Neural cell (in vitro differentiated cells): ENCODE results near the gene SENP5. TPM values are rescaled to one million over a fixed set of nuclear protein-coding genes. Genes with fewer than 3 reads are reported as not detected.

ENCODE experiments used
- H2AFZ ChIP-seq: fragments of 200-600, 300-800 bp; sonication (generic), shearing (Covaris generic); 2 replicates; pipeline ENCODE4 v1.6.0; 2014; ENCODE audit warnings: low read depth, mild to moderate bottlenecking, antibody characterized with exemption, low read length, moderate library complexity
- H3F3A ChIP-seq: fragments of 200-600 bp; shearing (Covaris generic); 2 replicates; pipeline ENCODE4 v1.6.1; 2016; ENCODE audit warnings: mild to moderate bottlenecking, moderate library complexity, mixed read lengths, antibody characterized with exemption, low read length; ENCODE audit not compliant: insufficient read depth, poor library complexity, severe bottlenecking
- H3K27ac ChIP-seq: fragments of 200-600, 300-800 bp; sonication (generic), shearing (Covaris generic); 2 replicates; pipeline ENCODE4 v1.5.1; 2014; ENCODE audit warnings: mild to moderate bottlenecking, low read length, moderate library complexity
- H3K27me3 ChIP-seq: fragments of 300-800, 200-600 bp; sonication (generic), shearing (Covaris generic); 2 replicates; pipeline ENCODE4 v1.6.0; 2014; ENCODE audit warnings: mild to moderate bottlenecking, low read depth, low read length, moderate library complexity; ENCODE audit not compliant: insufficient read depth
- H3K36me3 ChIP-seq: fragments of 300-800, 200-600 bp; sonication (generic), shearing (Covaris generic); 2 replicates; pipeline ENCODE4 v1.5.1; 2014; ENCODE audit warnings: mild to moderate bottlenecking, antibody characterized with exemption, low read length, moderate library complexity; ENCODE audit not compliant: insufficient read depth
- H3K4me2 ChIP-seq: fragments of 300-800, 200-600 bp; sonication (generic), shearing (Covaris generic); 2 replicates; pipeline ENCODE4 v1.6.0; 2014; ENCODE audit warnings: mild to moderate bottlenecking, low read length
- H3K4me3 ChIP-seq: fragments of 300-800, 200-600 bp; sonication (generic), shearing (Covaris generic); 2 replicates; pipeline ENCODE4 v1.5.1; 2014; ENCODE audit warnings: mild to moderate bottlenecking, low read length, moderate library complexity
- H3K79me2 ChIP-seq: fragments of 200-600 bp; shearing (Covaris generic); replicated peaks from 2 replicates; pipeline ENCODE4 v1.6.0; 2014; ENCODE audit warnings: mild to moderate bottlenecking, low read length, moderate library complexity; ENCODE audit not compliant: insufficient read depth
- H3K9ac ChIP-seq: fragments of 300-800, 200-600 bp; sonication (generic), shearing (Covaris generic); 2 replicates; pipeline ENCODE4 v1.6.1; 2016; ENCODE audit warnings: mild to moderate bottlenecking, low read length, mixed read lengths
- H3K9me2 ChIP-seq: fragments of 200-600 bp; shearing (Covaris generic); 2 replicates; pipeline ENCODE4 v1.6.1; 2016; ENCODE audit warnings: mild to moderate bottlenecking, low read length, mixed read lengths; ENCODE audit not compliant: insufficient read depth
- H3K9me3 ChIP-seq: fragments of 200-600, 300-800 bp; sonication (generic), shearing (Covaris generic); 2 replicates; pipeline ENCODE4 v1.6.1; 2016; ENCODE audit warnings: mild to moderate bottlenecking, mixed run types, low read length, moderate library complexity, mixed read lengths
- H4K20me1 ChIP-seq: fragments of 200-600 bp; shearing (Covaris generic); 2 replicates; pipeline ENCODE4 v1.6.1; 2016; ENCODE audit warnings: mild to moderate bottlenecking, mixed run types; ENCODE audit not compliant: insufficient read depth
- CTCF ChIP-seq: fragments of 450-650 bp; IDR thresholded peaks from 2 replicates; pipeline ENCODE4 v1.5.1; 2014; ENCODE audit warnings: antibody characterized with exemption, mild to moderate bottlenecking, moderate library complexity; ENCODE audit not compliant: poor library complexity, severe bottlenecking
- EP300 ChIP-seq: fragments of 450-650 bp; conservative IDR thresholded peaks from 2 replicates; pipeline ENCODE4 v1.6.1; 2014; ENCODE audit warnings: antibody characterized with exemption, mild to moderate bottlenecking, moderate library complexity; ENCODE audit not compliant: poor library complexity, severe bottlenecking
- EZH2 ChIP-seq: fragments of 200-600, 300-800 bp; shearing (Covaris generic), sonication (generic); IDR thresholded peaks from 2 replicates; pipeline ENCODE4 v1.6.1; 2014; ENCODE audit warnings: antibody characterized with exemption, low read length, borderline replicate concordance, mild to moderate bottlenecking; ENCODE audit not compliant: insufficient read depth, poor library complexity, severe bottlenecking
- MXI1 ChIP-seq: fragments of 450-650 bp; conservative IDR thresholded peaks from 2 replicates; pipeline ENCODE4 v1.6.1; 2014; ENCODE audit warnings: antibody characterized with exemption, mild to moderate bottlenecking; ENCODE audit not compliant: poor library complexity, severe bottlenecking
- POLR2AphosphoS5 ChIP-seq: IDR thresholded peaks from 2 replicates; pipeline ENCODE4 v1.6.1; 2012
- RAD21 ChIP-seq: fragments of 450-650 bp; conservative IDR thresholded peaks from 2 replicates; pipeline ENCODE4 v1.6.1; 2014; ENCODE audit warnings: antibody characterized with exemption, mild to moderate bottlenecking, moderate library complexity
- REST ChIP-seq: IDR thresholded peaks from 2 replicates; pipeline ENCODE4 v1.6.1; 2012; ENCODE audit warnings: borderline replicate concordance
- SMC3 ChIP-seq: fragments of 450-650 bp; conservative IDR thresholded peaks from 2 replicates; pipeline ENCODE4 v1.6.1; 2014; ENCODE audit warnings: antibody characterized with exemption, mild to moderate bottlenecking, moderate library complexity; ENCODE audit not compliant: poor library complexity
- TAF1 ChIP-seq: IDR thresholded peaks from 2 replicates; pipeline ENCODE4 v1.6.1; 2012; ENCODE audit warnings: low read depth
- polyA plus RNA-seq: library from polyadenylated mRNA; depleted of rRNA; stranded (reverse); fragments of >200 nt; gene quantifications from 2 replicates; pipeline ENCODE4 v1.2.3, GENCODE V29; 2014

The SENP5 gene
- polyA plus RNA-seq, 1 donor from 2014 or later, result 27.3 TPM

GRCh38 chr3:196983186-196983585 lies 115.5 kb downstream of the SENP5 start:
- no peaks in the 10 kb centered on the region for H4K20me1 ChIP-seq
- no peak overlapping the region for H3K27ac ChIP-seq
- no peaks in the 10 kb centered on the region for H3K36me3 ChIP-seq
- H3K9me2 ChIP-seq, result no peaks in the 10 kb centered on the region
- no peak overlapping the region for H3K4me2 ChIP-seq
- H3F3A ChIP-seq, result no peaks in the 10 kb centered on the region
- H2AFZ ChIP-seq, result no peak overlapping the region
- no peaks in the 10 kb centered on the region for H3K79me2 ChIP-seq
- no peak overlapping the region for H3K9ac ChIP-seq
- TF ChIP-seq MXI1 (no peak), SMC3 (no peak), CTCF (no peak), POLR2AphosphoS5 (no peak), TAF1 (no peak), RAD21 (no peak), EP300 (no peak), REST (no peak), EZH2 (no peak)
- H3K27me3 ChIP-seq, result no peaks in the 10 kb centered on the region
- H3K4me3 ChIP-seq, result no peak overlapping the region
- H3K9me3 ChIP-seq, result peaks cover 2% of the 10 kb centered on the region

Other genes starting within 250 kb of the SENP5 start
- gene NRROS, start 228.2 kb upstream of the SENP5 start, polyA plus RNA-seq, result not detected in 2 replicates
- gene CEP19, start 155.7 kb upstream of the SENP5 start, polyA plus RNA-seq, result 37.9 and 43.1 TPM in 2 replicates
- gene PIGX, start 155.5 kb upstream of the SENP5 start, polyA plus RNA-seq, result 97.3 and 116 TPM in 2 replicates
- 37.9 and 40.3 TPM in 2 replicates for gene PAK2, start 128.1 kb upstream of the SENP5 start, polyA plus RNA-seq
- gene NCBP2, start 74.6 kb downstream of the SENP5 start, polyA plus RNA-seq, result 138 and 145 TPM in 2 replicates
- gene PIGZ, start 100.9 kb downstream of the SENP5 start, polyA plus RNA-seq, result 5.8 and 6.5 TPM in 2 replicates
- 0.06 and 0.09 TPM in 2 replicates for gene MELTF, start 161.9 kb downstream of the SENP5 start, polyA plus RNA-seq